ENCODE data around the gene GAPDHS. TPM values are rescaled to one million over a fixed set of nuclear protein-coding genes. Genes with fewer than 3 reads are reported as not detected.

Gene GAPDHS
- total RNA-seq, 3 donors from 2014 or later, result not detected

GRCh38 chr19:35524181-35524837 lies 8.9 kb upstream of the GAPDHS start:
- Histone ChIP-seq H3K9me3 (no peaks in the 10 kb centered on the region), H3K36me3 (ENCODE audit: low read depth) (no peaks in the 10 kb centered on the region), H3K4me3 (no peak overlapping the region), H3K4me1 (ENCODE audit: low read depth) (no peaks in the 10 kb centered on the region)
- no peak for ATAC-seq
- intact Hi-C loops (cut with DNase I, micrococcal nuclease), result no loop called here
- DNase-seq, result no peak
- no peak for TF ChIP-seq CTCF (IDR thresholded peaks at IDR 0.05)

GRCh38 chr19:35525873-35526272 lies 7.4 kb upstream of the GAPDHS start:
- DNase-seq (no peak), ATAC-seq (no peak)
- TF ChIP-seq CTCF (IDR thresholded peaks at IDR 0.05), result no peak
- no peaks in the 10 kb centered on the region for H3K9me3 ChIP-seq
- intact Hi-C loops (cut with DNase I, micrococcal nuclease), result no loop called here
- no peak overlapping the region for H3K4me3 ChIP-seq
- no peaks in the 10 kb centered on the region for H3K4me1 ChIP-seq (ENCODE audit: low read depth)
- H3K36me3 ChIP-seq (ENCODE audit: low read depth), result no peaks in the 10 kb centered on the region

- no peak within 1 kb of the TSS for H3K4me3 ChIP-seq
- no peaks in the 10 kb centered on the region for H3K36me3 ChIP-seq (ENCODE audit: low read depth)
- no peak for DNase-seq
- ATAC-seq, result no peak
- intact Hi-C loops (cut with DNase I, micrococcal nuclease), result no loop called here
- H3K4me1 ChIP-seq (ENCODE audit: low read depth), result no peaks in the 10 kb centered on the region
- TF ChIP-seq CTCF (IDR thresholded peaks at IDR 0.05), result no peak
- H3K9me3 ChIP-seq, result no peaks in the 10 kb centered on the region
Measured at GRCh38 chr19:35528218-35529038, 4.8 kb upstream of the GAPDHS start, which contains the start of gene SBSN. TSS of gene SBSN (minus strand) at chr19:35528311. CDS start at chr19:35528281, 30 bp downstream.

GRCh38 chr19:35529241-35530218 lies 3.7 kb upstream of the GAPDHS start:
- ATAC-seq, result no peak
- intact Hi-C loops (cut with DNase I, micrococcal nuclease), result no loop called here

More at GRCh38 chr19:35529241-35530218, 3.7 kb upstream of the GAPDHS start:
- Histone ChIP-seq H3K36me3 (ENCODE audit: low read depth) (no peaks in the 10 kb centered on the region), H3K4me1 (ENCODE audit: low read depth) (peaks cover 3% of the 10 kb centered on the region), H3K9me3 (no peaks in the 10 kb centered on the region), H3K4me3 (no peak overlapping the region)
- DNase-seq, result no peak
- TF ChIP-seq CTCF (IDR thresholded peaks at IDR 0.05), result no peak

Measured in mucosa of descending colon (tissue), 3 donors.